Stimulated activated CD8-positive, alpha-beta memory T cell treated with anti-CD3 and anti-CD28 coated beads, Interleukin-2, amount 100 ng/mL, for 1 hour (primary cell): ENCODE data around the gene DIO3.

Source experiments
- DNase-seq, 2 donors: peaks; one replicate each; pipeline ENCODE4 v3.0.0-alpha.2; 2020; ENCODE audit warnings: low read depth in 2 of 2

DIO3 gene

DNA sequence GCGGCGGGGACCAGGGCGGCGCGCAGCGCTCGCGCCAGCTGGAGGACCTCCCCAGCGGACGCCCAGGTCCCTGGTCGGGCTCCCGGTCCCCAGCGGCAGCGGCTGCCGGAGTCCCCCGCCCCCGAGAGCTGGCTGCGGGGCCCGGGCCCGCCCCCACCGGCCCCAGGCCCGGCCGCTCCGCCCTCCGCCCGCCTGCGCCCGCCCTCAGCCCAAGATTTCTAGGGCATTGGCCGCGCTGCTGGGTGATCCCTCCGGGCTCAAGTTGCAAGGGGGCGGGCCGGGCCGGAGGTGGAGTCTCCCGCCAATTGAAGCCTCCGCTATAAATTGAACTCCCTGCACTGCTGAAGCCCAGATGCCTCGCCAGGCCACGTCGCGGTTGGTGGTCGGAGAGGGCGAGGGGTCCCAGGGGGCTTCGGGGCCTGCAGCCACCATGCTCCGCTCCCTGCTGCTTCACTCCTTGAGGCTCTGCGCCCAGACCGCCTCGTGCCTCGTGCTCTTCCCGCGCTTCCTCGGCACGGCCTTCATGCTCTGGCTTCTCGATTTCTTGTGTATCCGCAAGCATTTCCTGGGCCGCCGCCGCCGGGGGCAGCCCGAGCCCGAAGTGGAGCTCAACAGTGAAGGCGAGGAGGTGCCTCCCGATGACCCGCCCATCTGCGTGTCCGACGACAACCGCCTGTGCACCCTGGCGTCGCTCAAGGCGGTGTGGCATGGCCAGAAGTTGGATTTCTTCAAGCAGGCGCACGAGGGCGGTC lies at the start of gene DIO3:
Gene DIO3 (plus strand): TSS at position 351 of the 752 bp plus-strand sequence.
- DNase-seq: no peak

DNA sequence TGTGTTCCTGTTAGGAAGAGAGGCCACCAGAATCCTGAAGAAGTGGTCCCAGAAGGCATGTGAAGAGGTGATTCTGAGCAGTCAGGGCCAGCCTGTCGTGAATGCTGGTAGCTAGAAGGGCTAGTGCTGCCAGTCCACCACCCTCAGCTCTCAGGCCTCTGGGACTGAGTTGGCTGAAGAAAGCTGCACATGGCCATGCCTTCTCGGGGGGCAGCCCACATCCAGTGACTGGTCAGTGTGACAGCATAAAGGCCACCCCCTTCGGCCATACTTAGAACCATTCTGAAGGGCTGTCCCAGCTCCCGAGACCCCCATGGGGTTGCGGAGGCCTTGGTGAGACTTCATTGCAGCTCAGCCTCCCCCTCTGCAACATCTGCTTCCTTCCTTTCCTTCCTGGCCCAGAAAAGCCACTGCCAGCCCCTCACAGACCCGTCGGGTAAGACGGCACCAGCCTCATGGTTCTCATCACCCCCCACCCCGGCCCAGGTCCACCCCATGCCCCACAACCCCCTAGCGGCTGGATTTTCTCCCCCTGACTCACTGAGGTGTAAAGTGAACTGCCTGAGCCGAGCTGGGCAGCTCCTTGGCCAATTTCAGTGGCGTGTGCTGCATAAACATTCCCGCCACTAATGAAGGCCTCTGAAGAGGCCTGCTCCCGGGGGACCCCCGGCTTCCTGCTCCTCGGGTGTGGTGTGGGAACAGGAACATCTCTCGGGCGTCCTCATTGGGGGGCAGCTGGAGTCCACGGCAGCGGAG lies 49.5 kb upstream of the DIO3 start:
- DNase-seq: no peak

GRCh38 chr14:101512376-101512695 lies 49.0 kb upstream of the DIO3 start:
- no peak for DNase-seq

DNA sequence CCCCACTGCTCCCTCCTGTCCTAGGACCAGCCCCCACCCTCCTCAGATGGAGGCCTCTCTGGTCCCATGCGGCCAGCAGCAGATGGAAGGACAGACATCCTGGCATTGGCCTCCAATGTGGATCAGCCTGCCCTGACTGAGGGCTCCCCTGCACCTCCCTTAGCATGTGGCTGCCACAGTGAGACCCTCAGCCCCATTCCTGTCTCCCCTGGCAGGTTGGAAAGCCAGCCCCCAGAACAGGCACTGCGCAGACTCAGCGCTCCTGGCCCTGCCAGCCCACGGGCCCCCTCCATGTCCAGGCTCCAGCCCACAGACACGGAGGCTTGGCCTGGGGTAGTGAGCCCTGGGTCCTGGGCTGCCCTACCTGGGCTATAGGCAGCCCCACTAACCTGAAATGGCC lies 47.2 kb upstream of the DIO3 start:
- no peak for DNase-seq

GRCh38 chr14:101516401-101516800 lies 44.9 kb upstream of the DIO3 start:
- DNase-seq: no peak

DNA sequence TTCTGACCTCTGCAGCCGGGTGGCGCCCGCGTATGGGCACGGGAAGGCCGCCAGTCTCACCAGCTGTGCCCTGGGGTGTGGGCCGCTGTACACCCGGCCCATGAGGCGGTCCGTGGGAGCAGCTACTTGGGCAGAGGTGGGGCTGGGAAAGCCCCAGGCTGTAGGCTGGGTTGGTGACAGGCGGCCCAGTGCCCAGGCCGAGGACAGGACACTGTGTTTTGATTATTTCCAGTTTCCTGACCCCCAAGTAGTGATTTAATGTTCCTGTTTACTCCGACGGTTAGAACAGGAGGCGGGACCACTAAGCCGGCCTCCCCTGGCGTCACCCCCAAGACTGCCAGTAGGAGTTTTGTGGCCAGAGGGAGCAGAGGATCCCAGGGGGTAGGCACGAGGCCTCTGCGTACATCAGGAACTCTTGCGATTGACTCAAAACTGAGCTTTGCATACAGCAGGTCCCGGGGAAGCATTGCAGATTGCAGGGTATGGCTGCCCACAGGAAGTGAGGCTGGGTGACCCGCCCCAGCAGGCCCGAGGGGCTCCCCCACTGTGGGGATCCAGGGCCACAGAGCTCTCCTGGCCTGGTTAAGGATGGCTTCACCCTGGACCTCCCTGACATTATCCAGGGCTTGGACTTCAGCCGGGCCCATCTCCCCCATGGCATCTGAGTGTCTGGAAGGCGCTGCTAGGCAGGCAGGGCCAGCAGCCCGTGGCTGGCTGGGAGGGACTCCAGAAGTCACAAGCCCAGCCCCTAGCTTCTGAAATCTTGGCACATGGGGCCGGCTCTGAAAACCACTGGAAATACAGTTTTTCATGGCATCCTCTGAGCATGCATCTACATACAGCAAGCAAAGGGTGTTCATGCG lies 42.5 kb upstream of the DIO3 start:
- DNase-seq: no peak

- no peak for DNase-seq
Observed at GRCh38 chr14:101520621-101521472, 40.4 kb upstream of the DIO3 start.

GRCh38 chr14:101521473-101521915 lies 39.8 kb upstream of the DIO3 start:
- DNase-seq: no peak

GRCh38 chr14:101521978-101522377 lies 39.3 kb upstream of the DIO3 start:
- no peak for DNase-seq

DNA sequence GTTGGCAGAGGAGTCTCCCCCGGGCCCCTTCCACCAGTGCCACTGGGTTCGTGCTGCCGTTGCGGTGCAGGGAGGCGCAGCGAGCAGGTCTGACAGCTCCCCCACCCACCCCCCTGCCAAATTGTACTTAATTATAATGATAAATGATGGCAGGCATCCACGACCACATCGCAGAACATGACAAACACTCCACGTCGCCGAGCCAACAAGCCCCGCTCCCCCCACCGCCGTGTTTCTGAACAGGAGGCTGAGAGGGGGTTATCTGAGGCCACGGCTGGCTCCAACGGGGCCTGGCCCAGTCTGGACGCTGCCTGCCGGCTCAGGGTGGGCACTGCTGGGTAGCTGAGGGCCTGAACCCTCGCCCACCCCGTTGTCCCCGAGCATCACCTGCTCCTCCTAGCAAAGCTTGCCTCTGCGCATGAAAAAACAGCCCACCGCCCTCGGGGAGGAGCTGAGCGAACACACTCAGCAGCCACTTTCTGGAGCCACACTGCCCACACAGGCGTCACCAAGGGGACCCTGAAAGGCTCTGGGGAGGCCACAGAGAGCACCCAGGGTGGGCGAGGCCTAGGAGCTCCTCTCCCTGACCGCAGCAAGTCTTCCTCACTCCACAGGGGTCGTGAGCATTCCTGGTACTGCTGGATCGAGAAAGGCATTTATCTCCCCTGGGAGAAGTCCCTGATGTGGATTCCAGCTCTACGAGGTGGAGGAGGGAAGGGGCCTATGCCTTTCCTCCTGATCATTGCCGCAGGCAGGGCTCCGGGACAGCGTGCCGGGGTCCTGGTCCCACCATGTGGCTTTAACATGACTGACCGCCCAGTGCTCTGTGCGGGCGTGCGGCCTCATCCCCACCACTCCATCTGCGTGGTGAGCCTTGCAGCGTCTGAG lies 35.4 kb upstream of the DIO3 start:
- no peak for DNase-seq

DNA sequence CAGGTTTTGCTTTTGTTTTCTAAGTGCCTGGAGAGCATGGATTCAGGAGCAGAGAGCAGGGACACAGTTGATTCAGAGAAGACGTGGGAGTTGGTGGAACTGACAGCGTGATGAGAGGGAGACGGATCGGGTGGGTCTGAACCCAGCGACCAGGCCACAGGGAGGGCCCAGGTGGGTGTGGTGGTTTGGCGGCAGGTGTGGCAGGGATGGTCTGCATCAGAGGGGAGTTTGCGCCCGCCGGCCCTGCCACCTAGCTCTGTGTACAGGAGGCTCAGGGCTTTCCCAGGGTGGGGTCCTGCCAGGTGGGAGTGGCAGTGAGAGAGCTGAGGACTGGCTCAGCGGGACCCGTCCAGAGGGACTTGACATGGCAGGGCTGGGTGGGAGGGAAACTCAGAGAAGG lies 33.3 kb upstream of the DIO3 start:
- DNase-seq: no peak

GRCh38 chr14:101529079-101529478 lies 32.2 kb upstream of the DIO3 start:
- no peak for DNase-seq

- DNase-seq: no peak
Observed at GRCh38 chr14:101534198-101534597, 27.1 kb upstream of the DIO3 start.

DNA sequence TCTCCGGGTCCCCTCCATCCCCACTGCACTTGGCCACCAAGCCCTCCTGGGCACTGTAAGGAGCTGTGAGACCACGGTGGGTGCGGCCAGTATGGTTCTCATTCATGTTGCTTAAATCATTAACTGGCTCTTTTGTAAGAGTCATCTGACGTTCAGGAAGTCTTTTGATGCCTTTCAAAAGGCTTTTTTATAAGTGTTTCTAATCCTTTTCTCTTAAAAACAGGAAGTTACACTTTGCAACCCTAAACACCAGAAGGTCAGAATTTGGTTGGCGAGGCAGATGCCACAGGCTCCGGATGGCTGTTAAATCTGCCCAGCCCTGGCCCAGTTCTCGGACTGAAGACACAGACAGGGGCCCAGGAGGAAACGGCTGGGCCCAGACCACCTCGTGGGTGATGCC lies 26.1 kb upstream of the DIO3 start:
- DNase-seq: no peak

DNA sequence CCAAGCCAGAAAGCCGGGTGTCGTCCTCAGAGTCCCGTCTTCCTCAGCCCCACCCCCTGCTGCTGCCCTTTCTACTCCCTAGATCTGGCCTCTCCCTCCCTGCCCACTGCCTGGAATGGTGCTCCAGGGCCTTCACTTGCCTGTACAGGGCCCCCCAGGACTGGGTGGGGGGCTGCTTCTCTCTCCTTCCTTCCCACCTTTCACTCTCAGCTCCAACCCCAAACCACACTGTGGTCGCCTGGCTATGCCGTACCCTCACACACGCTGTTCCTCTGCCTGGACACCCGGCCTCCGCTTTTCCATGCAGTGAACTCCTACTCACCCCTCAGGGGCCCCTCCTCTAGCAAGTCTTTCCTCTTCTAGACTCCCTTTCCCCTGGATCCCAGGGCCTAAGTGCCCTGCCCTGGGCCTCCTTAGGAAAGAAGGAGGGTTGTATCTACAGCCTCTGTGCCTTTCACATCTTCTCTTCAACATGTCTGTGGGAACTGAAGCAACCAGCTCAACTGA lies 25.5 kb upstream of the DIO3 start:
- no peak for DNase-seq

DNA sequence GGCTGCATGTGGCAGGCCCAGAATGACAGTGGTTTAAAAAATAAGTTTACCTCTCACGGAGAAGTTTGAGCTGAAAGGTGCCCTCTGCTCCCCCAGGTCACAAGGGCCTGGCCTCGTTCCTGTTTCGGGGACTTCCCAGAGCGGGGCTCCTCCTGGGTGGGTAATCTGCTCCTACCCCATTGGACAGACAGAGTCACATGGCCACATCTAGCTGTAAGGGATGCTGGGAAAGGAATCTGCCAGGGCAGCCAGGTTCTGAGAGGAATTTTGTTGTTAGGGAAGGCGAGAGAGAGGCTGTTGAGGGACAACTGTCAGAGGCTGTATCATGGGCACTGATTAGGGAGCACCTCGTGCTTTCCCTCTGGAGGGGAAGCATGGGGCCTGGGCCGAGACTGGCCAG lies 24.0 kb upstream of the DIO3 start:
- DNase-seq: no peak

DNA sequence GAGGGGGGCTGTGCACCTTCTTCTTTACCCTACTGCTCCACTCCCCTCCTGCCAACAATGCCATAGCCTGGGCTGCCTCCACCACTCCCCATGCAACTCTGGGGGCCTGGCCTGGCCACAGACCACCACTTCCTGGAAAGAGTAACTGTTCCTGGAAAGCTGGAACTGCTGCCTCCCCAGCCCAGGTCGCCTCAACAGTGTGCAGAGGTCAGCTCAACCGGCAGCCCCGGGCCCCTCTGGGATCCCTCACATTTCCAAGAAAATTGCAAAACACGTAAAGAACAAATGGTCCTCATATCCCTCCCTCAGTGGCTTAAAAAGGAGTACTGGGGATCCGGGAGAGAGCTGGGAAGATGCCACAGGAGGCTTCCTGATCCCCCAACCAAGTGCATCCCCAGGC lies 22.4 kb upstream of the DIO3 start:
- DNase-seq: no peak

DNA sequence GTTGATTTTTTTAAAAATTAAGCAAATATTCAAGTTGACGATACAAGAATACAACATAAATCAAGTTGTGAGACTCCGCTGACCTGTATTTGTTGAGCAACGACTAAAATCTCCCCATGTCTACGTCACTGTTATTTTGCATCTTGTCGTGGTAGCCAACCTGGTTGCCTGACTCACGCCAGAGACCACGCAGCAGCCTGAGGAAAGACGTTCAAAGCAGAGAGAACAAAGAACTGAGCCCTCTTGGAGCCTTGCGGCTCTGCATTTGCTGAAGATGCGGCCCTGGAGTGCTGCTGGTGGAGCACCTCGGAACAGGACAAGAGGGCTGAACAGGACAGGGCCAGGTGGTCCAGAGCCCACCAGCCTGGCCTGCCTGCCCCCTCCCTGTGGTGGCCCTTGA lies 21.4 kb upstream of the DIO3 start:
- DNase-seq: no peak

GRCh38 chr14:101540481-101541462 lies 20.5 kb upstream of the DIO3 start:
- no peak for DNase-seq
